Sigmoid colon (tissue), 7 donors: ENCODE data around the gene NUP188. TPM values are rescaled to one million over a fixed set of nuclear protein-coding genes. Genes with fewer than 3 reads are reported as not detected.
A peak's percentile ranks its signal among the peaks of the same experiment; 100 is the strongest.

Experiments
- DNase-seq: peaks from one replicate; pipeline ENCODE4 v3.0.0-alpha.2; 2019
- H3K27ac ChIP-seq, 4 donors: fragments of 200-600 bp; sonication (generic); one replicate each; pipeline ENCODE4 v1.5.1; 2016 to 2019; ENCODE audit warnings: mild to moderate bottlenecking in 1 of 4
- H3K27me3 ChIP-seq, 3 donors: fragments of 200-600 bp; sonication (generic); one replicate each; pipeline ENCODE4 v1.5.1; 2019; ENCODE audit warnings: mild to moderate bottlenecking in 1 of 3
- H3K36me3 ChIP-seq, 4 donors: fragments of 200-600 bp; sonication (generic); one replicate each; pipeline ENCODE4 v1.5.1; 2016 to 2019
- H3K4me1 ChIP-seq, 4 donors: fragments of 200-600 bp; sonication (generic); one replicate each; pipeline ENCODE4 v1.5.1; 2017 to 2019
- H3K4me3 ChIP-seq, 4 donors: fragments of 200-600 bp; sonication (generic); one replicate each; pipeline ENCODE4 v1.5.1; 2017 to 2019; ENCODE audit warnings: mild to moderate bottlenecking in 2 of 4, moderate library complexity in 1 of 4
- H3K9me3 ChIP-seq, 4 donors: fragments of 200-600 bp in 3 of 4; sonication (generic) in 3 of 4; one replicate each; pipeline versions ENCODE4 v1.5.1 to v1.6.1; 2013 to 2019
- EP300 ChIP-seq, 4 donors: sonication (generic); formaldehyde crosslinking; IDR thresholded peaks; one replicate each; pipeline ENCODE4 v1.6.1; 2017; ENCODE audit warnings: antibody characterized with exemption in 4 of 4
- POLR2A ChIP-seq, 2 donors: fragments of 450-650 bp; IDR thresholded peaks; one replicate each; pipeline ENCODE4 v1.6.1; 2016; ENCODE audit warnings: antibody characterized with exemption in 2 of 2, mild to moderate bottlenecking in 2 of 2, moderate library complexity in 2 of 2
- POLR2AphosphoS5 ChIP-seq, 4 donors: sonication (generic); formaldehyde crosslinking; IDR thresholded peaks; one replicate each; pipeline ENCODE4 v1.6.1; 2017; ENCODE audit warnings: antibody characterized with exemption in 4 of 4
- WGBS, 2 donors: extraction: QIAGEN DNeasy Blood & Tissue Kit; methylation state at CpG; one replicate each; pipeline ENCODE4 v1.1.7; 2013; 5-methylcytosine and 5-hydroxymethylcytosine counted together
- intact Hi-C: fragments of 100-400 bp; cut with DNase I; formaldehyde crosslinking; loops from one replicate; pipeline ENCODE4 v1.15.1; 2023
- polyA plus RNA-seq, 3 donors: library from polyadenylated mRNA; stranded (reverse); fragments of 200-250 nt; gene quantifications; one replicate each; pipeline ENCODE4 v1.2.3, GENCODE V29; 2013
- total RNA-seq, 4 donors: library from RNA; depleted of rRNA; stranded (reverse); fragments of >200 nt; gene quantifications; one replicate each; pipeline ENCODE4 v1.1.0, GENCODE V29; 2016
- TF ChIP-seq, protein P1 (sequence below), 4 experiments: fragments of 450-650 bp in 3 of 4; fragments of 200-600 bp in 1 of 4; IDR thresholded peaks; one replicate each; pipeline ENCODE4 v1.5.1; 2016 to 2019; ENCODE audit warnings: antibody characterized with exemption in 4 of 4, mild to moderate bottlenecking in 3 of 4, moderate library complexity in 2 of 4
- donor health status: healthy with polysubstance abuse.
- donor health status: Bipolar disorder and iron deficiency.
- donor health status: healthy.

Gene NUP188
- total and polyA plus RNA-seq, 7 donors, result 3.7 to 28.8 (median 21.3) TPM

DNA sequence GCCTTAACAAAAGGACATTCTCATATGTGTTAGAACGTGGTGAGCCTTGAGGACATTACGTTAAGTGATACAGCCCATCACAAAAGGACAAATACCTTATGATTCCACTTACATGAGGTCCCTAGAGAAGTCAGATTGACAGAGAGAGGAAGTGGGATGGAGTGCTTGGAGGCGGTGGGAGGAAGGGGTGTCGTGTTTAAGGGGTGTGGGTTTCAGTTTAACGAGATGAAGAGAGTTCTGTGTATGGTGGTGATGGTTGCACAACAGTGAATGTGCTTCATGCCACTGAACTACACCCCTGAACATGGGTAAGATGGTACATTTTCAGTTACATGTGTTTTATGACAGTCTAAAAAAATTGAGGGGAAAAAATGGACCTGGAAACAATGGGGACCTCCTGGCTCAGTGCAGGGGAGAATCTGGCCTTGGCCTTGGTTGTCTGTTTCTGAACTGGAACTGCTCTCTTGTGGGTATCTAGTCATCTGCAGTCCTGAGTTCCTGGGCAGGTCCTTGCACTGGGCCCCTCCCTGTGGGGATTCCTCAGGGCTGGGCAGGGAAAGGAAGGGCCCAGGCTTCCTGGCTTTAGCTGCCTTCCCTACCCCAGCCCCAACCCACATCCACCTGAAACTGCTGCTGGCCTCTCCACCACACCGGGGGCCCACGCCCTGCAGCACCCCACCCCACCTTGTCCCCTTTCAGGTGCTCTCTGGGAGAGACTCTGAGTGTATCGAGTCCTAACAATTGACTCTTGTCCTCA is 47.8 kb upstream of the NUP188 start:
- Histone ChIP-seq H3K9me3 (no peaks in the 10 kb centered on the region), H3K4me1 (peaks cover 0 to 32% (median 27%) of the 10 kb centered on the region in 4 donors), H3K27ac (peak overlapping the region; percentile 13 to 51 (median 30)), H3K27me3 (no peaks in the 10 kb centered on the region), H3K36me3 (peaks cover 5 to 66% (median 15%) of the 10 kb centered on the region in 4 donors), H3K4me3 (no peak overlapping the region)
- TF ChIP-seq EP300 (IDR thresholded peaks at IDR 0.05), result no peak
- TF ChIP-seq, protein P1, sequence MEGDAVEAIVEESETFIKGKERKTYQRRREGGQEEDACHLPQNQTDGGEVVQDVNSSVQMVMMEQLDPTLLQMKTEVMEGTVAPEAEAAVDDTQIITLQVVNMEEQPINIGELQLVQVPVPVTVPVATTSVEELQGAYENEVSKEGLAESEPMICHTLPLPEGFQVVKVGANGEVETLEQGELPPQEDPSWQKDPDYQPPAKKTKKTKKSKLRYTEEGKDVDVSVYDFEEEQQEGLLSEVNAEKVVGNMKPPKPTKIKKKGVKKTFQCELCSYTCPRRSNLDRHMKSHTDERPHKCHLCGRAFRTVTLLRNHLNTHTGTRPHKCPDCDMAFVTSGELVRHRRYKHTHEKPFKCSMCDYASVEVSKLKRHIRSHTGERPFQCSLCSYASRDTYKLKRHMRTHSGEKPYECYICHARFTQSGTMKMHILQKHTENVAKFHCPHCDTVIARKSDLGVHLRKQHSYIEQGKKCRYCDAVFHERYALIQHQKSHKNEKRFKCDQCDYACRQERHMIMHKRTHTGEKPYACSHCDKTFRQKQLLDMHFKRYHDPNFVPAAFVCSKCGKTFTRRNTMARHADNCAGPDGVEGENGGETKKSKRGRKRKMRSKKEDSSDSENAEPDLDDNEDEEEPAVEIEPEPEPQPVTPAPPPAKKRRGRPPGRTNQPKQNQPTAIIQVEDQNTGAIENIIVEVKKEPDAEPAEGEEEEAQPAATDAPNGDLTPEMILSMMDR (IDR thresholded peaks at IDR 0.05), result no peak
- TF ChIP-seq POLR2AphosphoS5 (IDR thresholded peaks at IDR 0.05), result no peak
- no peak for TF ChIP-seq POLR2A (IDR thresholded peaks at IDR 0.05)
- no peak for DNase-seq
- WGBS, 2 donors, result 37 to 48% methylated on average over 8 of the region's 8 CpGs
- intact Hi-C loops, result no loop called here

DNA sequence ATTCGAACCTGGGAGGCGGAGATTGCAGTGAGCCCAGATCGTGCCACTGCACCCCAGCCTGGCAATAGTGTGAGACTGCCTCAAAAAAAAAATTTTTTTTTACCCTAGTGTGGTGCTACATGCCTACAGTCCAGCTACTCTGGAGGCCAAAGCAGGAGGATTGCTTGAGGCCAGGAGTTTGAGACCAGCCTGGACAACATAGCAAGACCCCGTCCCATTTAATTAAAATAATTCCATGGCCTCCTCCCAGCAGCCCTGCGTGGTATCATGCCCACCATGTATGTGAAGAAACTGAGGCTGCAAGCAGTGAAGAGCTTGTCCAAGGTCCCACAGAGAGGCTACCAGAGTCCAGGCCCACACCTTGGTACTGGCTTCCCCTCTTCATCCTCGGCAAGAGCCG is 46.1 kb upstream of the NUP188 start:
- WGBS, 2 donors, result 90 to 92% methylated on average over 7 of the region's 7 CpGs
- TF ChIP-seq, protein P1 (IDR thresholded peaks at IDR 0.05), result no peak
- TF ChIP-seq POLR2A (IDR thresholded peaks at IDR 0.05) (no peak), EP300 (IDR thresholded peaks at IDR 0.05) (no peak), POLR2AphosphoS5 (IDR thresholded peaks at IDR 0.05) (no peak)

DNA sequence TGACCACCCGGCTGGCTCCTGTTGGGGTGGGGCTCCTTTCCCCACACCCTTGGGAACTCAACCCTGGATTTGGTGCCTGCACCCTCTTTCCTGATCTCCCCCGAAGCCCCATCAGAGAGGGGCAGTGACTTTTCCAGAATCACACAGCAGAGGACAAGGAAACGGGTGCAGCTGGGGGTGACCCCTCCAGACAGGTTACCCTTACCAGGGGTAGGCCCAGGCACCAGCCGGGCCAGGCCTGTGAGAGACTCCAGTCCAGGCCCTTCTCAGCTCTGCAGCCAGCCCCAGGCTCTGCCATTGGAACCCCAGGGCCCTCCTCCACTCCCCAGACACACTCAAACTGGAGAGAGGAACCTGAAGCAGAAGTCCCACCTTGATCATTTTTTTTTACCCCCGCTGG is 45.7 kb upstream of the NUP188 start:
- H3K4me1 ChIP-seq, result peaks cover 0 to 33% (median 32%) of the 10 kb centered on the region in 4 donors
- WGBS, 2 donors, result 70 to 72% methylated on average over 5 of the region's 5 CpGs
- TF ChIP-seq POLR2A (IDR thresholded peaks at IDR 0.05), result no peak
- TF ChIP-seq, protein P1 (IDR thresholded peaks at IDR 0.05), result no peak
- peaks cover 0 to 47% (median 14%) of the 10 kb centered on the region in 4 donors for H3K36me3 ChIP-seq
- intact Hi-C loops, result no loop called here
- no peak overlapping the region for H3K4me3 ChIP-seq
- peak overlapping the region; percentile 17 to 58 (median 40) for H3K27ac ChIP-seq
- DNase-seq, result no peak
- no peaks in the 10 kb centered on the region for H3K9me3 ChIP-seq
- H3K27me3 ChIP-seq, result no peaks in the 10 kb centered on the region

More for the DNA sequence above, 46.1 kb upstream of the NUP188 start:
- Histone ChIP-seq H3K4me1 (peaks cover 0 to 32% (median 28%) of the 10 kb centered on the region in 4 donors), H3K9me3 (no peaks in the 10 kb centered on the region), H3K27ac (peak overlapping the region in 2 of 4 donors; percentile 45 to 58), H3K4me3 (no peak overlapping the region), H3K36me3 (peaks cover 0 to 51% (median 15%) of the 10 kb centered on the region in 4 donors), H3K27me3 (no peaks in the 10 kb centered on the region)
- intact Hi-C loops, result no loop called here
- no peak for DNase-seq

DNA sequence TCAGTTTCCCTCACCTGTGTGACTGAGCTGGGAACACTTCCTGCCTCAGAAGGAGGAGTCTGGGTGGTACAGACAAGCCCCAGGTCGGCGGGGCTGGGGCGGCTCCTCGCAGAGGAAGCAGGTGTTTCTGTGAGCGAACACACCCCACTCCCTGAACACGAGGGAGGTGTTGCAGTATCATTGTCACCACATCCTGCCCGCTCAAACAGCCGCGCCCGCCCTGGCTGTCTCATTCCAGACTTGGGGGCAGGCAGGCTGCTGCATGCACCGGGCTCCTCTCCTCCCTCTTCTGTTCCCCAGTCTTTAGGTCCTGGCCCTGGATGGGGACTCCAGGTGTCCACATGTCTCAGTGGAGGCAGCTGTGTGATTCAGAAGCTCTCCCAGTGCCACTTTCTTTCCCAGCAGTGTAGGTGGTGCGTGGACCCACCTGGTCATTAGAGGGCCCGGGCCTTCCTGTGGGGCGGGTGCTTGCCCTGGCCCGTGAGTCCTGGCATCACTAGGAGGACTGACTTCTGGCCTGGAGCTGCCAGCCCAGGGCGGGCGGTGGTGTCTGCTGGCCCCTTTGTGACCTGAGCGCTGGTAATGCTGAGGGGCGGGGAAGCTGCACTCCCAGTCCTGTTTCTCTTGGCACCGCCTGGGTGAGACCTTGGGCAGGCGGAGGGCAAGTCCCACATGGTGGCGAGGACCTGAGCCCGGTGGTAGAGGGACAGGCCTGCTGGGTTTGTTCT is 45.0 kb upstream of the NUP188 start:
- peaks cover 0 to 35% (median 33%) of the 10 kb centered on the region in 4 donors for H3K4me1 ChIP-seq
- peaks cover 3 to 47% (median 13%) of the 10 kb centered on the region in 4 donors for H3K36me3 ChIP-seq
- no peaks in the 10 kb centered on the region for H3K27me3 ChIP-seq
- H3K4me3 ChIP-seq, result no peak overlapping the region
- 17 to 39% methylated on average over 23 of the region's 23 CpGs for WGBS, 2 donors
- no peaks in the 10 kb centered on the region for H3K9me3 ChIP-seq
- no peak for DNase-seq
- intact Hi-C loops, result no loop called here
- H3K27ac ChIP-seq, result peak overlapping the region; percentile 34 to 58 (median 44)
- TF ChIP-seq POLR2AphosphoS5 (IDR thresholded peaks at IDR 0.05) (peak in 2 of 4 donors; percentile 19 to 30), EP300 (IDR thresholded peaks at IDR 0.05) (no peak)

DNA sequence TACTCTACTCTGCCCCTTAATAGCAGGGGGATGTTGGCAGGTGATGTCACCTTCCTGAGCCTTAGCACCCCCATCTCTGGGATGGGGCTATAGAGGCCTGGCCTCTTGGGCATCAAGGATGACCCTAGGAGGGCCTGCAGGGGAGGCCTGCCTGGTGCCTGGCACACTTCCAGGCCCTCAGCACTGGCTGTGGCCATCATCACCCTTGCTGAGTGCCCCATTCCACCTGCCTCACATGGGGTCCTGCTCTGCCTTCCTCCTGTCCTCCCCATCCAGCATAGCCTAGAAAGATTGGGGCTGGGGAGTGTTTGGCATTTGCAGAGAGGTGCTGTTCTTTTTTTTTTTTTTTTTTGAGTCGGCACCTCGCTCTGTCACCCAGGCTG is 44.4 kb upstream of the NUP188 start:
- 85 to 97% methylated on average over 2 of the region's 2 CpGs for WGBS, 2 donors
- H3K4me3 ChIP-seq, result no peak overlapping the region
- intact Hi-C loops, result no loop called here

More for the DNA sequence above, 44.4 kb upstream of the NUP188 start:
- H3K27me3 ChIP-seq, result no peaks in the 10 kb centered on the region
- no peaks in the 10 kb centered on the region for H3K9me3 ChIP-seq
- peak overlapping the region; percentile 19 to 58 (median 44) for H3K27ac ChIP-seq
- peaks cover 8 to 48% (median 17%) of the 10 kb centered on the region in 4 donors for H3K36me3 ChIP-seq
- H3K4me1 ChIP-seq, result peaks cover 0 to 35% (median 33%) of the 10 kb centered on the region in 4 donors
- no peak for DNase-seq
- TF ChIP-seq POLR2AphosphoS5 (IDR thresholded peaks at IDR 0.05) (no peak), EP300 (IDR thresholded peaks at IDR 0.05) (no peak), POLR2A (IDR thresholded peaks at IDR 0.05) (no peak)
- TF ChIP-seq, protein P1 (IDR thresholded peaks at IDR 0.05), result no peak
